Osteoblast (primary cell): ENCODE measurements around the gene DDX51. TPM values are rescaled to one million over a fixed set of nuclear protein-coding genes. Genes with fewer than 3 reads are reported as not detected.

ENCODE experiments used
- DNase-seq: peaks from one replicate; pipeline ENCODE4 v3.0.0; 2011; ENCODE audit warnings: low spot score, mixed read lengths; ENCODE audit not compliant: insufficient read length; ENCODE audit errors: missing footprints
- H2AFZ ChIP-seq: 2 replicates; pipeline ENCODE4 v1.6.0; 2011; ENCODE audit warnings: mild to moderate bottlenecking, low read length
- H3K27ac ChIP-seq: 2 replicates; pipeline ENCODE4 v1.5.1; 2011; ENCODE audit warnings: mild to moderate bottlenecking, low read depth, low read length, moderate library complexity
- H3K27me3 ChIP-seq: 2 replicates; pipeline ENCODE4 v1.6.0; 2012; ENCODE audit warnings: mild to moderate bottlenecking, control low read depth, inconsistent platforms, low read length, moderate library complexity; ENCODE audit not compliant: insufficient read depth
- H3K36me3 ChIP-seq: 2 replicates; pipeline ENCODE4 v1.5.1; 2011; ENCODE audit warnings: mild to moderate bottlenecking, low read length, control low read depth, moderate library complexity; ENCODE audit not compliant: insufficient read depth
- H3K4me1 ChIP-seq: 2 replicates; pipeline ENCODE4 v1.5.1; 2011; ENCODE audit warnings: mild to moderate bottlenecking, low read length, control low read depth, moderate library complexity; ENCODE audit not compliant: insufficient read depth
- H3K4me2 ChIP-seq: 2 replicates; pipeline ENCODE4 v1.6.0; 2011; ENCODE audit warnings: mild to moderate bottlenecking, low read length; ENCODE audit not compliant: insufficient read depth
- H3K4me3 ChIP-seq: fragments of 200-600 bp; sonication (generic); 3 replicates; pipeline ENCODE4 v1.5.1; 2012; ENCODE audit warnings: mild to moderate bottlenecking, low read length, inconsistent platforms; ENCODE audit not compliant: insufficient read depth
- H3K79me2 ChIP-seq: 2 replicates; pipeline ENCODE4 v1.6.0; 2012; ENCODE audit warnings: mild to moderate bottlenecking, low read length, control low read depth, inconsistent platforms; ENCODE audit not compliant: insufficient read depth
- H3K9me3 ChIP-seq: 2 replicates; pipeline ENCODE4 v1.5.1; 2011; ENCODE audit warnings: low read depth, low read length, control low read depth
- H4K20me1 ChIP-seq: 2 replicates; pipeline ENCODE4 v1.6.0; 2012; ENCODE audit warnings: mild to moderate bottlenecking, low read length, control low read depth; ENCODE audit not compliant: insufficient read depth
- CTCF ChIP-seq: IDR thresholded peaks from 2 replicates; pipeline ENCODE4 v1.5.1; 2011; ENCODE audit warnings: mild to moderate bottlenecking, low read depth, low read length, moderate library complexity; ENCODE audit errors: extremely low read depth
- total RNA-seq: library from RNA; depleted of rRNA; stranded (reverse); fragments of >200 nt; gene quantifications from 2 replicates; pipeline ENCODE4 v1.2.3, GENCODE V29; 2012

Gene DDX51
- total RNA-seq, 1 donor, result 6.2 TPM

- Histone ChIP-seq H3K36me3 (peaks cover 15% of the 10 kb centered on the region), H3K4me2 (no peak overlapping the region), H4K20me1 (no peaks in the 10 kb centered on the region), H3K79me2 (no peaks in the 10 kb centered on the region), H3K27ac (no peak overlapping the region), H3K27me3 (no peaks in the 10 kb centered on the region), H3K4me3 (no peak overlapping the region), H2AFZ (no peak overlapping the region), H3K9me3 (no peaks in the 10 kb centered on the region), H3K4me1 (peaks cover 14% of the 10 kb centered on the region)
- no peak for TF ChIP-seq CTCF
- DNase-seq, result no peak
Measured at GRCh38 chr12:132159555-132160003, 15.5 kb upstream of the DDX51 start.

GRCh38 chr12:132158677-132159554 is 14.8 kb upstream of the DDX51 start:
- peaks cover 14% of the 10 kb centered on the region for H3K4me1 ChIP-seq
- no peak for DNase-seq
- no peak overlapping the region for H3K4me2 ChIP-seq
- no peak for TF ChIP-seq CTCF
- no peaks in the 10 kb centered on the region for H3K79me2 ChIP-seq
- H3K27me3 ChIP-seq, result no peaks in the 10 kb centered on the region
- no peak overlapping the region for H2AFZ ChIP-seq
- peaks cover 15% of the 10 kb centered on the region for H3K36me3 ChIP-seq
- no peaks in the 10 kb centered on the region for H3K9me3 ChIP-seq
- H3K27ac ChIP-seq, result no peak overlapping the region
- no peak overlapping the region for H3K4me3 ChIP-seq
- H4K20me1 ChIP-seq, result peaks cover 4% of the 10 kb centered on the region

DNA sequence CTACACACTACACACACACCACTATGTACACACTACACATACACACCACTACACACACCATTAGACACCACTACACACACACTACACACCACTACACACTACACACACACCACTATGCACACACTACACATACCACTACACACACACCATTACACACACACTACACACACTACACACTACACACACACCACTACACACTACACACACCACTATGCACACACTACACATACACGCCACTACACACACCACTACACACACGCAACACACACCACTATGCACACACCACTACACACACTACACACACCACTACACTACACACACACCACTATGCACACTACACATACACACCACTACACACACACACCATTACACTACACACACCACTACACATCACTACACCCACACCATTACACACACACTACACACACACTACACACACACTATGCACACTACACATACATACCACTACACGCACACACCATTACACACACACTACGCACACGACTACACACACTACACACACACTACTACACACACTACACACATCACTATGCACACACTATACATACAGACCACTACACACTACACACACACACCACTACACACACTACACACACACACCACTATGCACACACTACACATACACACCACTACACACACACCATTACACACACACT is 13.8 kb upstream of the DDX51 start:
- no peaks in the 10 kb centered on the region for H3K9me3 ChIP-seq
- DNase-seq, result no peak
- no peak overlapping the region for H3K27ac ChIP-seq
- H3K4me3 ChIP-seq, result no peak overlapping the region
- H2AFZ ChIP-seq, result no peak overlapping the region
- TF ChIP-seq CTCF, result no peak
- H3K4me1 ChIP-seq, result peaks cover 10% of the 10 kb centered on the region
- H3K36me3 ChIP-seq, result peaks cover 15% of the 10 kb centered on the region
- peaks cover 11% of the 10 kb centered on the region for H4K20me1 ChIP-seq
- no peaks in the 10 kb centered on the region for H3K27me3 ChIP-seq
- no peak overlapping the region for H3K4me2 ChIP-seq
- no peaks in the 10 kb centered on the region for H3K79me2 ChIP-seq
